Endothelial cell of umbilical vein (primary cell): Measurements from ENCODE around the gene MAPKAP1. TPM values are rescaled to one million over a fixed set of nuclear protein-coding genes. Genes with fewer than 3 reads are reported as not detected.

ENCODE experiments used
- BruUV-seq: library from RNA; stranded (reverse); fragments of 400-500 nt; replicated peaks from 2 replicates; lab custom pipeline; 2021; lab: Mats Ljungman, UMichigan
- CTCF ChIA-PET: fragments of 300-600, 350-600 bp; sonication (Branson Sonifier 250); formaldehyde crosslinking; loops from one replicate; lab custom pipeline; 2021; ENCODE audit warnings: antibody characterized with exemption, inconsistent platforms; lab: Charles Lee
- POLR2A ChIA-PET: fragments of 300-600, 350-600 bp; sonication (Branson Sonifier 250); formaldehyde crosslinking; loops from one replicate; lab custom pipeline; 2021; ENCODE audit warnings: antibody characterized with exemption, inconsistent platforms; lab: Charles Lee
- DNase-seq: peaks from one replicate; pipeline ENCODE4 v3.0.0-alpha.2; 2011; ENCODE audit warnings: low read depth, low spot score
- FAIRE-seq: peaks from 2 replicates; lab custom pipeline; 2011; peaks lifted over from hg19 to GRCh38; lab: Jason Lieb, UNC
- H2AFZ ChIP-seq: 2 replicates; pipeline ENCODE4 v1.6.0; 2012; ENCODE audit warnings: low read depth, low read length, control low read depth, inconsistent platforms
- H3K27ac ChIP-seq: 2 replicates; pipeline ENCODE4 v1.5.1; 2011; ENCODE audit warnings: low read depth, mild to moderate bottlenecking, control low read depth, low read length, moderate library complexity; ENCODE audit not compliant: insufficient read depth
- H3K27me3 ChIP-seq, 2 experiments: 2 replicates each; pipeline versions ENCODE4 v1.6.0 to v1.6.1; 2011; ENCODE audit warnings: low read length in 2 of 2, mixed read lengths in 1 of 2; ENCODE audit not compliant: control insufficient read depth in 2 of 2, insufficient read depth in 2 of 2
- H3K36me3 ChIP-seq, 2 experiments: 2 replicates in 1 of 2; 3 replicates in 1 of 2; pipeline ENCODE4 v1.5.1; 2011; ENCODE audit warnings: low read length in 2 of 2, mild to moderate bottlenecking in 1 of 2, moderate library complexity in 1 of 2; ENCODE audit not compliant: control insufficient read depth in 2 of 2, insufficient read depth in 2 of 2; ENCODE audit errors: extremely low read depth in 1 of 2
- H3K4me1 ChIP-seq: 3 replicates; pipeline ENCODE4 v1.5.1; 2011; ENCODE audit warnings: mild to moderate bottlenecking, low read length; ENCODE audit not compliant: control insufficient read depth, insufficient read depth; ENCODE audit errors: extremely low read depth
- H3K4me2 ChIP-seq: 2 replicates; pipeline ENCODE4 v1.6.1; 2011; ENCODE audit warnings: low read length, control low read depth, mixed read lengths; ENCODE audit not compliant: insufficient read depth
- H3K4me3 ChIP-seq, 3 experiments: fragments of 200-600 bp in 1 of 3; sonication (generic), shearing (Covaris generic) in 1 of 3; replicated peaks in 1 of 3; 2 replicates each; pipeline ENCODE4 v1.5.1; 2011 to 2016; ENCODE audit warnings: control low read depth in 3 of 3, low read length in 3 of 3, mild to moderate bottlenecking in 2 of 3, inconsistent platforms in 1 of 3, low read depth in 1 of 3, moderate library complexity in 1 of 3; ENCODE audit not compliant: insufficient read depth in 1 of 3
- H3K79me2 ChIP-seq: 2 replicates; pipeline ENCODE4 v1.6.0; 2012; ENCODE audit warnings: low read length, inconsistent platforms; ENCODE audit not compliant: control insufficient read depth, insufficient read depth
- H3K9ac ChIP-seq: replicated peaks from 2 replicates; pipeline ENCODE3; 2011; ENCODE audit warnings: low read length, control low read depth; ENCODE audit not compliant: insufficient read depth; ENCODE audit errors: extremely low read depth
- H3K9me1 ChIP-seq: replicated peaks from 3 replicates; pipeline ENCODE4 v1.6.0; 2011; ENCODE audit warnings: mild to moderate bottlenecking, low read length; ENCODE audit not compliant: control insufficient read depth, insufficient read depth; ENCODE audit errors: extremely low read depth
- H3K9me3 ChIP-seq: replicated peaks from 2 replicates; pipeline ENCODE4 v1.5.1; 2012; ENCODE audit warnings: low read length, inconsistent platforms; ENCODE audit not compliant: control insufficient read depth, insufficient read depth
- H4K20me1 ChIP-seq: replicated peaks from 2 replicates; pipeline ENCODE3; 2011; ENCODE audit warnings: mild to moderate bottlenecking, low read length; ENCODE audit not compliant: control insufficient read depth, insufficient read depth; ENCODE audit errors: extremely low read depth
- EZH2 ChIP-seq: IDR thresholded peaks from 2 replicates; pipeline ENCODE4 v1.6.1; 2012; ENCODE audit warnings: borderline replicate concordance, low read depth, mild to moderate bottlenecking, moderate library complexity, low read length, inconsistent platforms; ENCODE audit not compliant: severe bottlenecking
- FOS ChIP-seq: IDR thresholded peaks from 2 replicates; pipeline ENCODE4 v1.6.1; 2011; ENCODE audit warnings: mild to moderate bottlenecking, low read length, moderate library complexity, borderline replicate concordance; ENCODE audit not compliant: insufficient read depth
- GATA2 ChIP-seq: IDR thresholded peaks from 2 replicates; pipeline ENCODE4 v1.7.0; 2011; ENCODE audit warnings: low read depth, mild to moderate bottlenecking, moderate library complexity, mixed read lengths, low read length; ENCODE audit not compliant: insufficient read length, insufficient read depth
- JUN ChIP-seq: IDR thresholded peaks from 2 replicates; pipeline ENCODE4 v1.6.1; 2011; ENCODE audit warnings: borderline replicate concordance, low read depth; ENCODE audit not compliant: insufficient read length, insufficient read depth
- MAX ChIP-seq: IDR thresholded peaks from 2 replicates; pipeline ENCODE4 v1.6.1; 2011; ENCODE audit not compliant: insufficient read depth, insufficient read length
- MYC ChIP-seq: IDR thresholded peaks from one replicate; pipeline ENCODE4 v1.6.1; 2011; ENCODE audit warnings: mild to moderate bottlenecking, low read depth, low read length
- POLR2AphosphoS5 ChIP-seq: IDR thresholded peaks from 2 replicates; pipeline ENCODE4 v1.6.1; 2012; ENCODE audit warnings: low read depth, mild to moderate bottlenecking, control low read depth, low read length, moderate library complexity; ENCODE audit not compliant: insufficient read depth
- dilution Hi-C: fragments of 300-500 bp; cut with MboI; formaldehyde crosslinking; loops from one replicate; pipeline ENCODE4 v1.15.0; 2019; ENCODE audit warnings: low sequenced_read_pairs; ENCODE audit not compliant: extremely low pct_ligation_motif_present
- intact Hi-C: fragments of 100-400 bp; cut with micrococcal nuclease; formaldehyde crosslinking; loops from one replicate; pipeline ENCODE4 v1.10.0; 2022
- polyA plus RNA-seq, 4 experiments: library from polyadenylated mRNA; depleted of rRNA in 3 of 4; stranded (reverse) in 3 of 4; unstranded in 1 of 4; fragments of >200 nt; gene quantifications; 2 replicates each; pipeline versions ENCODE4 v1.2.1 to v1.2.3, GENCODE V29; 2011 to 2012; ENCODE audit warnings: missing spikeins in 1 of 4
- total RNA-seq: library from RNA; stranded (reverse); gene quantifications from 2 replicates; pipeline ENCODE4 v1.2.3, GENCODE V29; 2021

The MAPKAP1 gene
- total and polyA plus RNA-seq, 2 donors (not counting 3 experiments of a cell fraction or from before 2014, with no cell fraction given), result 61.9 to 99.1 TPM

DNA sequence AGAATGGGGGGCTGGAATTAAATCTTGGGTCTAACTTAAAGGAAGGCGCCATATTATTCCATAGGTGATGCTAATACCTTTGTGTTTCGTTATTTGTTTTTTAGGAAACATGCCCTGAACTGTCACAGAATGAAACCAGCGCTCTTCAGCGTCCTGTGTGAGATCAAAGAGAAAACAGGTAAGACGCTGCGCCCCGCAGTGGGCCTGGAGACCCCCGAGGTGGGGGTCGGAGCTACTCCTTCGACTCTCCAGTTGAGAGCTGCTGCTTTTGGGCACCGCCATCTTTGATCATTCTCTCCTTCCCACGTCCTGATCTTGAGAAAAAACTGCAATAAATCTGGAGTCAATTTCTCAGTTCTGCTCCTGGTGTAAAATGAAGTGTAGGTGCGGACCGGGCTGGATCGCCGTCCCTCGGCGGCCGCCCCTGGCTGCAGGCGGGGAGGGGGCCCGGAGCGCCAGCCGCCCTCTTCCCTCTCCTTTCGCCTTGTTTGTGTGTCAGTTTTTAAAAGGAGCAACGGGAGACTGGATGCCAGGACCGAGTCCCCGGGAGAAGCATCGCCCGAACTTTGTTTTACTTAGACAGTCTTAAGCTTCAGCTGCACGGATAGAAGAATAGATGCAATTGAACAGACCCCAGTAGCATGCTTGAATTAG lies 41.6 kb upstream of the MAPKAP1 start:
- FAIRE-seq (no peak), DNase-seq (no peak)
- H3K4me3 ChIP-seq, result peak overlapping the region; percentile 66 to 92 (median 86)
- H3K79me2 ChIP-seq, result peaks cover 40% of the 10 kb centered on the region
- H3K4me2 ChIP-seq, result peak overlapping the region; percentile 89
- peaks cover 2 to 3% of the 10 kb centered on the region in 2 experiments for H3K27me3 ChIP-seq
- H3K4me1 ChIP-seq, result peaks cover 24% of the 10 kb centered on the region
- TF ChIP-seq GATA2 (no peak), MAX (no peak), MYC (no peak), FOS (no peak), EZH2 (no peak), POLR2AphosphoS5 (no peak), JUN (no peak)
- H3K9me3 ChIP-seq, result no peaks in the 10 kb centered on the region
- peaks cover 0 to 3% of the 10 kb centered on the region in 2 experiments for H3K36me3 ChIP-seq
- H3K27ac ChIP-seq, result peak overlapping the region; percentile 19
- H3K9ac ChIP-seq, result peak overlapping the region; percentile 57
- no peaks in the 10 kb centered on the region for H3K9me1 ChIP-seq
- intact Hi-C loops (loop anchor here (1.0 to 5.0 kb wide), 3 partner anchors 138 to 480 kb away; no protein-coding TSS in a partner anchor), dilution Hi-C loops (no loop called here)
- ChIA-PET CTCF (interaction anchor here (0.6 to 1.3 kb wide), 8 partner anchors 10 to 1302 kb away, joined by 3 to 6 read pairs (median 3); no protein-coding TSS in a partner anchor), POLR2A (interaction anchor here (0.6 kb wide), 1 partner anchor 99 kb away, joined by 4 read pairs; no protein-coding TSS in a partner anchor)
- H2AFZ ChIP-seq, result peak overlapping the region; percentile 66
- TSS peak; percentile 31 for BruUV-seq
- no peaks in the 10 kb centered on the region for H4K20me1 ChIP-seq
